Osteocyte (in vitro differentiated cells): ENCODE data around the gene GLRA2. TPM values are rescaled to one million over a fixed set of nuclear protein-coding genes. Genes with fewer than 3 reads are reported as not detected.

ENCODE experiments used
- DNase-seq: peaks from one replicate; pipeline ENCODE4 v3.0.0; 2021; ENCODE audit warnings: mixed read lengths; ENCODE audit not compliant: unreplicated experiment; ENCODE audit errors: extremely low spot score
- H3K27ac Mint-ChIP-seq: one replicate; pipeline ENCODE4 v1.8.0; 2021; ENCODE audit warnings: mild to moderate bottlenecking, mixed read lengths; ENCODE audit not compliant: unreplicated experiment
- H3K27me3 Mint-ChIP-seq: one replicate; pipeline ENCODE4 v1.8.0; 2021; ENCODE audit warnings: mixed read lengths; ENCODE audit not compliant: unreplicated experiment
- H3K36me3 Mint-ChIP-seq: one replicate; pipeline ENCODE4 v1.8.0; 2021; ENCODE audit warnings: mixed read lengths; ENCODE audit not compliant: unreplicated experiment
- H3K4me1 Mint-ChIP-seq: one replicate; pipeline ENCODE4 v1.8.0; 2021; ENCODE audit warnings: mixed read lengths; ENCODE audit not compliant: unreplicated experiment
- H3K4me3 Mint-ChIP-seq: one replicate; pipeline ENCODE4 v1.8.0; 2021; ENCODE audit warnings: mild to moderate bottlenecking, moderate library complexity, mixed read lengths; ENCODE audit not compliant: unreplicated experiment
- H3K9me3 Mint-ChIP-seq: one replicate; pipeline ENCODE4 v1.8.0; 2021; ENCODE audit warnings: mixed read lengths; ENCODE audit not compliant: unreplicated experiment
- CTCF ChIP-seq: fragments of 200-600 bp; sonication (generic); IDR thresholded peaks from 2 replicates; pipeline ENCODE4 v1.5.0; 2021; ENCODE audit warnings: antibody characterized with exemption, mild to moderate bottlenecking, moderate library complexity
- total RNA-seq: library from RNA; stranded (reverse); gene quantifications from 2 replicates; pipeline ENCODE4 v1.2.1, GENCODE V29; 2021

Gene GLRA2
- total RNA-seq, 1 donor from 2014 or later: not detected

DNA sequence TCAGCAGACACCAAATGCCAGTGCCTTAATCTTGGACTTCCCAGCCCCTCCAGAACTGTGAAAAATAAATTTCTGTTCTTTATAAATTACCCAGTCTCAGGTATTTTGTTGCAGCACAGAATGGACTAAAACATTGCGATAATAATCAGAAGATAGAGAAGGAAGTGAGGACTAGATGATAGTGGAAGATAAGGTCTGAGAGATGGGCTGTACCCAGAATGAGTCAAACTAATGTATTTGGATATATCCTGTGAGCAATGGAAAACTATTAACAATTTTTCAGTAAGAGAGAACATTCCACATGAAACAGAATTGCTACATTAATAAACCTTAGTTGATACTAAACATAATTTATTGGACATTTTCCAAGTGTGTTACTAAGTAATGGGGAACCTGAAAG, 250.2 kb downstream of the GLRA2 start:
- Mint-ChIP-seq H3K4me1 (peaks cover 17% of the 10 kb centered on the region), H3K27ac (no peak overlapping the region), H3K4me3 (no peak overlapping the region), H3K9me3 (peaks cover 13% of the 10 kb centered on the region), H3K36me3 (no peaks in the 10 kb centered on the region), H3K27me3 (no peaks in the 10 kb centered on the region)
- TF ChIP-seq CTCF: no peak
- DNase-seq: no peak
